PC-9 (cell line): Measurements from ENCODE around the gene M1AP. TPM values are rescaled to one million over a fixed set of nuclear protein-coding genes. Genes with fewer than 3 reads are reported as not detected.

ENCODE experiments used
- BruUV-seq: library from RNA; stranded (reverse); fragments of 400-500 nt; replicated peaks from 2 replicates; lab custom pipeline; 2021; lab: Mats Ljungman, UMichigan
- CTCF ChIA-PET: fragments of 300-600 bp; sonication (Branson Sonifier 250); formaldehyde crosslinking; loops from one replicate; lab custom pipeline; 2022; ENCODE audit warnings: antibody characterized with exemption; lab: Charles Lee
- POLR2A ChIA-PET: fragments of 300-600 bp; sonication (Branson Sonifier 250); formaldehyde crosslinking; loops from one replicate; lab custom pipeline; 2022; ENCODE audit warnings: antibody characterized with exemption; ENCODE audit not compliant: unreplicated experiment; lab: Charles Lee
- DNase-seq, 2 experiments: peaks; one replicate each; pipeline versions ENCODE4 v3.0.0 to v3.0.0-alpha.2; 2015 to 2022; ENCODE audit warnings: mixed read lengths in 1 of 2
- H2AFZ ChIP-seq: fragments of 200-600 bp; sonication (generic); 2 replicates; pipeline ENCODE4 v1.8.1; 2017; ENCODE audit warnings: antibody characterized with exemption
- H3F3A ChIP-seq: fragments of 200-600 bp; sonication (generic); 2 replicates; pipeline ENCODE4 v1.8.1; 2017; ENCODE audit warnings: antibody characterized with exemption, mild to moderate bottlenecking, low read depth; ENCODE audit not compliant: insufficient read depth
- H3K27ac ChIP-seq: fragments of 200-600 bp; sonication (generic); 2 replicates; pipeline ENCODE4 v1.6.1; 2016; ENCODE audit warnings: mixed run types
- H3K27me3 ChIP-seq: fragments of 200-600 bp; sonication (generic); 2 replicates; pipeline ENCODE4 v1.6.1; 2016; ENCODE audit warnings: low read depth, mixed run types; ENCODE audit not compliant: insufficient read depth
- H3K36me3 ChIP-seq: fragments of 200-600 bp; sonication (generic); 2 replicates; pipeline ENCODE4 v1.6.1; 2016; ENCODE audit warnings: low read depth, mixed run types
- H3K4me1 ChIP-seq: fragments of 200-600 bp; sonication (generic); replicated peaks from 2 replicates; pipeline ENCODE4 v1.6.1; 2016; ENCODE audit warnings: mixed run types; ENCODE audit not compliant: insufficient read depth
- H3K4me2 ChIP-seq: fragments of 200-600 bp; sonication (generic); 2 replicates; pipeline ENCODE4 v1.6.1; 2017; ENCODE audit warnings: mixed run types
- H3K4me3 ChIP-seq: fragments of 200-600 bp; sonication (generic); 2 replicates; pipeline ENCODE4 v1.6.1; 2016; ENCODE audit warnings: mixed run types
- H3K79me2 ChIP-seq: fragments of 200-600 bp; sonication (generic); 2 replicates; pipeline ENCODE4 v1.6.1; 2017; ENCODE audit warnings: low read depth, mixed run types
- H3K9me2 ChIP-seq: fragments of 200-600 bp; sonication (generic); 2 replicates; pipeline ENCODE4 v1.8.1; 2017; ENCODE audit warnings: mild to moderate bottlenecking; ENCODE audit not compliant: insufficient read depth
- H3K9me3 ChIP-seq: fragments of 200-600 bp; sonication (generic); 2 replicates; pipeline ENCODE4 v1.8.1; 2016; ENCODE audit warnings: low read depth; ENCODE audit not compliant: insufficient read depth
- H4K20me1 ChIP-seq: fragments of 200-600 bp; sonication (generic); 2 replicates; pipeline ENCODE4 v1.8.1; 2017; ENCODE audit not compliant: insufficient read depth
- EZH2 ChIP-seq: fragments of 200-600 bp; sonication (generic); IDR thresholded peaks from 2 replicates; pipeline ENCODE4 v1.8.0; 2017; ENCODE audit warnings: antibody characterized with exemption, low read depth
- intact Hi-C: fragments of 100-400 bp; cut with micrococcal nuclease; formaldehyde crosslinking; loops from one replicate; pipeline ENCODE4 v1.10.0; 2022; ENCODE audit not compliant: unreplicated experiment
- total RNA-seq: library from RNA; stranded (reverse); gene quantifications from 2 replicates; pipeline ENCODE4 v1.2.3, GENCODE V29; 2021
- TF ChIP-seq, protein P1 (sequence below): fragments of 200-600 bp; sonication (generic); conservative IDR thresholded peaks from 2 replicates; pipeline ENCODE4 v1.6.1; 2017; ENCODE audit warnings: mixed run types, antibody characterized with exemption, mild to moderate bottlenecking, moderate library complexity

M1AP gene
- total RNA-seq, 1 experiment from 2014 or later, result 7.7 TPM

DNA sequence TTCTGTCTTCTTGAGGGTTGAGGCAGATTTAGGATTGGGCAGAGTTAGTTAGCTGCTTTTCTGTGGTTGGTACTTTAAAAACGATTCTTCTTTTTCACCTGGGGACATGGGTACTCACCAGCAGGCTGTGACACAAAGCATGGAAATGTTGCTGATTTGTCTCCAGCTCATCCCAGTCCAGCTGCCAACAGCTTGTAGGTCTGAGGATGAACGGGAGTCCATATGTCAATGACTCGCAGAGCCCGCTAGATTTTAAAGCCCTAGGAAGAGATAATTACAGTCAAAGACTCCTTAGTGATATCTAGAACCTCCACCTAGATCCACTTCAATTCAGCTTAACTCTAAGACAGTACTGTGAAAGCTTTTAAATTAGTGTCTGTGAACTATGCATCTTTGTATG is 72.8 kb downstream of the M1AP start:
- DNase-seq, result no peak
- Histone ChIP-seq H3K9me2 (no peaks in the 10 kb centered on the region), H3K79me2 (no peaks in the 10 kb centered on the region), H4K20me1 (no peaks in the 10 kb centered on the region), H3F3A (peaks cover 19% of the 10 kb centered on the region), H2AFZ (no peak overlapping the region), H3K9me3 (no peaks in the 10 kb centered on the region), H3K4me3 (no peak overlapping the region), H3K27ac (no peak overlapping the region), H3K36me3 (no peaks in the 10 kb centered on the region), H3K4me2 (no peak overlapping the region), H3K4me1 (peaks cover 9% of the 10 kb centered on the region; the same call in 1 of the 2 replicates), H3K27me3 (no peaks in the 10 kb centered on the region)
- POLR2A ChIA-PET, result no interaction called here
- BruUV-seq, result no TSS peak
- no peak for TF ChIP-seq EZH2
- TF ChIP-seq, protein P1, sequence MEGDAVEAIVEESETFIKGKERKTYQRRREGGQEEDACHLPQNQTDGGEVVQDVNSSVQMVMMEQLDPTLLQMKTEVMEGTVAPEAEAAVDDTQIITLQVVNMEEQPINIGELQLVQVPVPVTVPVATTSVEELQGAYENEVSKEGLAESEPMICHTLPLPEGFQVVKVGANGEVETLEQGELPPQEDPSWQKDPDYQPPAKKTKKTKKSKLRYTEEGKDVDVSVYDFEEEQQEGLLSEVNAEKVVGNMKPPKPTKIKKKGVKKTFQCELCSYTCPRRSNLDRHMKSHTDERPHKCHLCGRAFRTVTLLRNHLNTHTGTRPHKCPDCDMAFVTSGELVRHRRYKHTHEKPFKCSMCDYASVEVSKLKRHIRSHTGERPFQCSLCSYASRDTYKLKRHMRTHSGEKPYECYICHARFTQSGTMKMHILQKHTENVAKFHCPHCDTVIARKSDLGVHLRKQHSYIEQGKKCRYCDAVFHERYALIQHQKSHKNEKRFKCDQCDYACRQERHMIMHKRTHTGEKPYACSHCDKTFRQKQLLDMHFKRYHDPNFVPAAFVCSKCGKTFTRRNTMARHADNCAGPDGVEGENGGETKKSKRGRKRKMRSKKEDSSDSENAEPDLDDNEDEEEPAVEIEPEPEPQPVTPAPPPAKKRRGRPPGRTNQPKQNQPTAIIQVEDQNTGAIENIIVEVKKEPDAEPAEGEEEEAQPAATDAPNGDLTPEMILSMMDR, result no peak
- CTCF ChIA-PET, result interaction anchor here (0.6 kb wide), 1 partner anchor 115 kb away, joined by 4 read pairs; no protein-coding TSS in a partner anchor
- intact Hi-C loops, result no loop called here

DNA sequence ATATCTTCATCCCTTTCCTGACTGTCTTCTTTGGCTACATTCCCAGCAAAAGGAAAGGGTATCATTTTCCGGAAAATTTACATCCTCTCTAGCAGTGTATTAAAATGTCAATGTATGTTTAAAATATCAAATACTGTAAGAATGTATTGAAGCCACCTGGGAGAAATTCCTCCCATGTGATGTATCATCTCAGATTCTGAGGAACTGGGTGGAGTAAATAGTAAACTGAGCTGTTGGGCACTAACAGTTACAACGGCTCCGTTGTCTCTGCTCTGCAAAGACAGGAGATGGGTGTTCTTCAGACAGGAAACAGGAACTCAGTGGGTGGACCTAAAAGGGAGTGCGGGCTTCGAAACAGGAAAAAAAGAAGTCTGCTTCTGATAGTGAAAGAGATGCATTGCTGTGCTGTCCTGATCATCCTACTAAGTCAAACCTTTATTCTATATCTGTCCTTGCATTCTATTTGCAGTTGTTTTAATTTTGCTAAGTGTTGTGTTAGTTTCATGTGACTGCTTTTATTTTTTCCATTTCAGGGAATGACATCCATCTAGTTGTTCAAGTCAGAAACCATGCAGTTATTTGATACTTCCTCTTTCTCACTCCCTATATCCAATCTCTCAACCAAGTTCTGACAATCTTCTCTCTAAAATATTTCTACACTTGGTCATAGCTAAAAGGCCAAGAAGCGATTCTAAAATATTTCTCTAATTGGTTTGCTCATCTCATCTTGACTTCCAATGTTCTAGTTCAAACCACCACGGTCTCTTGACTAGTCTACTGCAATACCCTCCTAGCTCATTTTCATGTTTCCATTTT is 74.2 kb downstream of the M1AP start:
- DNase-seq, result peak in 1 of 2 experiments; percentile 57
- H3K9me2 ChIP-seq, result no peaks in the 10 kb centered on the region
- H2AFZ ChIP-seq, result peak overlapping the region; percentile 9; the same call in 1 of the 2 replicates
- H4K20me1 ChIP-seq, result no peaks in the 10 kb centered on the region
- no peak for TF ChIP-seq EZH2
- H3K4me2 ChIP-seq, result peak overlapping the region; percentile 11
- H3K27ac ChIP-seq, result no peak overlapping the region
- BruUV-seq, result no TSS peak
- no peaks in the 10 kb centered on the region for H3K9me3 ChIP-seq
- no peak overlapping the region for H3K4me3 ChIP-seq
- peaks cover 9% of the 10 kb centered on the region; the same call in 1 of the 2 replicates for H3K4me1 ChIP-seq
- ChIA-PET CTCF (no interaction called here), POLR2A (interaction anchor here (0.6 kb wide), 4 partner anchors 11 to 862 kb away, joined by 3 to 31 read pairs (median 5); no protein-coding TSS in a partner anchor)
- H3K79me2 ChIP-seq, result no peaks in the 10 kb centered on the region
- intact Hi-C loops, result no loop called here
- H3F3A ChIP-seq, result peaks cover 19% of the 10 kb centered on the region
- H3K27me3 ChIP-seq, result no peaks in the 10 kb centered on the region
- no peaks in the 10 kb centered on the region for H3K36me3 ChIP-seq

DNA sequence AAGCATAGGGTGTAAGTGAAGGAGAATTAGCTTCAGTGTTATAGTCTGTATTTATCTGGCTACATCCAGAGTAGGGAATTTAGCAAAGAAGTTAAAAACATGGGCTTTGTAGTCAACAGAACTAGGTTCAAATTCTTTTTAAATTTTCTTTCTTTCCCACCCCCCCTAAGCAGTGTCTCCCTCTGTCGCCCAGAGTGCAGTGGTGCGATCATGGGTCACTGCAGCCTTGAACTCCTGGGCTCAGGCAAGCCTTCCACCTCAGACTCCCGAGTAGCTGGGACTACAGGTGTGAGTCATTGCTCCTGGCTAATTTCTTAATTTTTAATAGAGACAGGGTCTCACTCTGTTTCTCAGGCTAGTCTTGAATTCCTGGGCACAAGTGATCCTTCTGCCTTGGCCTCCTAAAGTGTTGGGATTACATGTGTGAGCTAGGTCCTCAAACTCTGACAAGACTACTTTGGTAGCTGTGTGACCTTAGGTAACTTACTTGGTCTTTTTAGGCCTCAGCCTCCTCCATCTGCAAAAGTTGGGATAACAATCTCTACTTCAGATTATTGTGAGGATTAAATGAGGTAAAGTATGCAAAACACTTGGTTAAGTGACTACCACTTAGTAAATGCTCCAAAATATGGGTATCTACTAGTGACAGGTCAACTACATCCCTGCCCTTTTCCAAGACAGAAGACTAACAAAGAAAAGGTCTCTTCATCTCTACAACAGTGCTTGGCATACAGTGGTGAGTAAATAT is 75.8 kb downstream of the M1AP start:
- intact Hi-C loops, result no loop called here
- Histone ChIP-seq H3K36me3 (no peaks in the 10 kb centered on the region), H3K27ac (no peak overlapping the region), H3K9me2 (no peaks in the 10 kb centered on the region), H3F3A (peaks cover 25% of the 10 kb centered on the region), H3K27me3 (no peaks in the 10 kb centered on the region), H3K4me2 (no peak overlapping the region), H3K79me2 (no peaks in the 10 kb centered on the region), H3K4me3 (no peak overlapping the region), H4K20me1 (no peaks in the 10 kb centered on the region), H3K9me3 (no peaks in the 10 kb centered on the region), H3K4me1 (peaks cover 24% of the 10 kb centered on the region), H2AFZ (no peak overlapping the region)
- ChIA-PET POLR2A (no interaction called here), CTCF (no interaction called here)
- no peak for TF ChIP-seq EZH2
- TF ChIP-seq, protein P1, result no peak
- BruUV-seq, result no TSS peak
- peak in 1 of 2 experiments; percentile 32 for DNase-seq
